HL-60 (cell line): ENCODE results near the gene GRB10.
"Not testable (repeated sequence)": the region's sequence is repeated elsewhere in the genome, so short reads cannot be mapped to it uniquely, and the experiment has no call there.

Experiments used
- DNase-seq, 2 experiments: peaks; one replicate each; pipeline ENCODE4 v3.0.0-alpha.2; 2010 to 2020; ENCODE audit warnings: low read depth in 1 of 2, low spot score in 1 of 2
- H3K27ac ChIP-seq: fragments of 250-450 bp; sonication (Bioruptor Pico); replicated peaks from 2 replicates; pipeline ENCODE4 v1.5.1; 2020; ENCODE audit warnings: mild to moderate bottlenecking, moderate library complexity
- H3K27me3 ChIP-seq: fragments of 250-450 bp; sonication (Bioruptor Pico); 2 replicates; pipeline ENCODE4 v1.5.1; 2021; ENCODE audit warnings: mild to moderate bottlenecking, moderate library complexity; ENCODE audit not compliant: insufficient read depth, poor library complexity, severe bottlenecking
- H3K4me3 ChIP-seq: replicated peaks from 2 replicates; pipeline ENCODE4 v1.5.1; 2011; ENCODE audit warnings: mild to moderate bottlenecking, control low read depth, low read length; ENCODE audit not compliant: insufficient read depth
- GABPA ChIP-seq: IDR thresholded peaks from 2 replicates; pipeline ENCODE4 v1.6.1; 2012; ENCODE audit warnings: low read depth
- POLR2AphosphoS5 ChIP-seq: IDR thresholded peaks from 2 replicates; pipeline ENCODE4 v1.6.1; 2012; ENCODE audit warnings: low read depth
- SPI1 ChIP-seq: IDR thresholded peaks from 2 replicates; pipeline ENCODE4 v1.6.1; 2012; ENCODE audit warnings: low read depth, mild to moderate bottlenecking, borderline replicate concordance
- TF ChIP-seq, protein P1 (sequence below): IDR thresholded peaks from 2 replicates; pipeline ENCODE4 v1.6.1; 2012; ENCODE audit warnings: low read depth; ENCODE audit not compliant: insufficient replicate concordance
- TF ChIP-seq, protein P2 (sequence below): IDR thresholded peaks from one replicate; pipeline ENCODE4 v1.5.1; 2011; ENCODE audit warnings: low read length, control low read depth, inconsistent platforms; ENCODE audit not compliant: insufficient read depth

The GRB10 gene

GRCh38 chr7:50552921-50553320, 229.8 kb downstream of the GRB10 start:
- DNase-seq, result no peak

GRCh38 chr7:50552139-50552538, 230.6 kb downstream of the GRB10 start:
- no peak for TF ChIP-seq SPI1
- no peak for TF ChIP-seq GABPA
- no peak for TF ChIP-seq POLR2AphosphoS5
- TF ChIP-seq, protein P1, sequence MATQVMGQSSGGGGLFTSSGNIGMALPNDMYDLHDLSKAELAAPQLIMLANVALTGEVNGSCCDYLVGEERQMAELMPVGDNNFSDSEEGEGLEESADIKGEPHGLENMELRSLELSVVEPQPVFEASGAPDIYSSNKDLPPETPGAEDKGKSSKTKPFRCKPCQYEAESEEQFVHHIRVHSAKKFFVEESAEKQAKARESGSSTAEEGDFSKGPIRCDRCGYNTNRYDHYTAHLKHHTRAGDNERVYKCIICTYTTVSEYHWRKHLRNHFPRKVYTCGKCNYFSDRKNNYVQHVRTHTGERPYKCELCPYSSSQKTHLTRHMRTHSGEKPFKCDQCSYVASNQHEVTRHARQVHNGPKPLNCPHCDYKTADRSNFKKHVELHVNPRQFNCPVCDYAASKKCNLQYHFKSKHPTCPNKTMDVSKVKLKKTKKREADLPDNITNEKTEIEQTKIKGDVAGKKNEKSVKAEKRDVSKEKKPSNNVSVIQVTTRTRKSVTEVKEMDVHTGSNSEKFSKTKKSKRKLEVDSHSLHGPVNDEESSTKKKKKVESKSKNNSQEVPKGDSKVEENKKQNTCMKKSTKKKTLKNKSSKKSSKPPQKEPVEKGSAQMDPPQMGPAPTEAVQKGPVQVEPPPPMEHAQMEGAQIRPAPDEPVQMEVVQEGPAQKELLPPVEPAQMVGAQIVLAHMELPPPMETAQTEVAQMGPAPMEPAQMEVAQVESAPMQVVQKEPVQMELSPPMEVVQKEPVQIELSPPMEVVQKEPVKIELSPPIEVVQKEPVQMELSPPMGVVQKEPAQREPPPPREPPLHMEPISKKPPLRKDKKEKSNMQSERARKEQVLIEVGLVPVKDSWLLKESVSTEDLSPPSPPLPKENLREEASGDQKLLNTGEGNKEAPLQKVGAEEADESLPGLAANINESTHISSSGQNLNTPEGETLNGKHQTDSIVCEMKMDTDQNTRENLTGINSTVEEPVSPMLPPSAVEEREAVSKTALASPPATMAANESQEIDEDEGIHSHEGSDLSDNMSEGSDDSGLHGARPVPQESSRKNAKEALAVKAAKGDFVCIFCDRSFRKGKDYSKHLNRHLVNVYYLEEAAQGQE, result no peak
- TF ChIP-seq, protein P2, sequence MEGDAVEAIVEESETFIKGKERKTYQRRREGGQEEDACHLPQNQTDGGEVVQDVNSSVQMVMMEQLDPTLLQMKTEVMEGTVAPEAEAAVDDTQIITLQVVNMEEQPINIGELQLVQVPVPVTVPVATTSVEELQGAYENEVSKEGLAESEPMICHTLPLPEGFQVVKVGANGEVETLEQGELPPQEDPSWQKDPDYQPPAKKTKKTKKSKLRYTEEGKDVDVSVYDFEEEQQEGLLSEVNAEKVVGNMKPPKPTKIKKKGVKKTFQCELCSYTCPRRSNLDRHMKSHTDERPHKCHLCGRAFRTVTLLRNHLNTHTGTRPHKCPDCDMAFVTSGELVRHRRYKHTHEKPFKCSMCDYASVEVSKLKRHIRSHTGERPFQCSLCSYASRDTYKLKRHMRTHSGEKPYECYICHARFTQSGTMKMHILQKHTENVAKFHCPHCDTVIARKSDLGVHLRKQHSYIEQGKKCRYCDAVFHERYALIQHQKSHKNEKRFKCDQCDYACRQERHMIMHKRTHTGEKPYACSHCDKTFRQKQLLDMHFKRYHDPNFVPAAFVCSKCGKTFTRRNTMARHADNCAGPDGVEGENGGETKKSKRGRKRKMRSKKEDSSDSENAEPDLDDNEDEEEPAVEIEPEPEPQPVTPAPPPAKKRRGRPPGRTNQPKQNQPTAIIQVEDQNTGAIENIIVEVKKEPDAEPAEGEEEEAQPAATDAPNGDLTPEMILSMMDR, result no peak

More at GRCh38 chr7:50552921-50553320, 229.8 kb downstream of the GRB10 start:
- TF ChIP-seq, protein P1, result peak; percentile 97
- TF ChIP-seq GABPA, result no peak
- no peak overlapping the region for H3K27ac ChIP-seq
- no peak overlapping the region for H3K4me3 ChIP-seq
- peaks cover 2% of the 10 kb centered on the region for H3K27me3 ChIP-seq

GRCh38 chr7:50545613-50546012, 237.1 kb downstream of the GRB10 start:
- H3K27ac ChIP-seq, H3K4me3 ChIP-seq, DNase-seq, H3K27me3 ChIP-seq: not testable (repeated sequence)

More at GRCh38 chr7:50552139-50552538, 230.6 kb downstream of the GRB10 start:
- H3K27ac ChIP-seq, result no peak overlapping the region
- no peak for DNase-seq
- H3K4me3 ChIP-seq, result no peak overlapping the region
- peaks cover 2% of the 10 kb centered on the region for H3K27me3 ChIP-seq

- no peaks in the 10 kb centered on the region for H3K27me3 ChIP-seq
- DNase-seq, result no peak
- TF ChIP-seq, protein P1, result no peak
- no peak for TF ChIP-seq POLR2AphosphoS5
- TF ChIP-seq GABPA, result no peak
- no peak for TF ChIP-seq SPI1
- TF ChIP-seq, protein P2, result no peak
- no peak overlapping the region for H3K27ac ChIP-seq
- H3K4me3 ChIP-seq, result no peak overlapping the region
Measured at GRCh38 chr7:50544992-50545391, 237.7 kb downstream of the GRB10 start.
